HG03135 (cell line): ENCODE measurements around the gene RC3H2.

Experiments used
- ATAC-seq: cut with Tn5 transposase; IDR thresholded peaks from one replicate; pipeline ENCODE4 v1.9.1; 2021; ENCODE audit warnings: mild to moderate bottlenecking, moderate library complexity; ENCODE audit not compliant: unreplicated experiment

Gene RC3H2

DNA sequence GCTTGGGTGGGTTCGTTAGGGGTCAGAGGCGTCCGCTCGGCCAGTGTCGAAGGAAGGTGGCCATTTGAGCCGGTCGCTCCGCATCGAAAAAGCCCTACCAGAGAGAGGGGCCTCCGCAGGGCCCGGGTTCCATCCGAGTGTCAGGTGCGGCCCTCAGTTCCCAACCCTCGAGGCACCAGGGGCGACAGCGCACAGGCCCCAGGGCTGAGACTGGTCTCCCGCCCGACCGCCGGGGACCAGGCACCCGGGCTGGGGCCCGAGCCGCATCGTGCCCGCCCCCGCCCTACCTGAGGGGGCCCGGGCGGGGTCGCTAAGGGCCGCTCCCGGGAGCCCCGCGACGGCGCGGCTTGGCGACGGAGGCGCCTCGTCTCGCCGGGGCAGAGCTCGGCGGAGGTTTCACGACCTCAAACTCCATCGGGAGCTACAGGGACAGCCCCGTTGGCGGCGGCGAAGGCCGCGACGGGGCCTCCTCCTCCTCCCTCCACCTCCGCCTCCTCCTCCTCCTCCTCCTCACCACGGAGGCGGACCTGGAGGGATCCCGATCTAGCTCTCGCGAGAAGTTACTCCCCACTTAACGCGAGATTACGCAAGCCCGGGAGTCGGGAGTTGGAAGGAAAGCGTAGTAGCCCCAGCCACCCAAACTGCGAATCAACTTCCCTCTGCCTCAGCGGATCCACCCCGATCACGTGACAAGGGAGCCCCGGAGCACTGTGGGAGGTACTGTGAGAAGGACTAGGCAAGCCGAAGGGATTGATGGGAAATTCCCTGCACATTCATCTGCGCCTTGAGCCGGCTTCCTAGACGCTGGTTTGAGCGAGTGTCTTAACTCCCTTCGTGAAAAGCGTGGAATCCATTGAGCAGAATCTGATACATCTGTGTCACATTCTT lies at the start of gene RC3H2:
Gene RC3H2 (minus strand): TSS at position 537 of the 888 bp plus-strand sequence. CDS start 7,850 bp downstream, outside the sequence.
- peak; percentile 79 for ATAC-seq

- no peak for ATAC-seq
Observed at GRCh38 chr9:122954253-122954691, 49.1 kb upstream of the RC3H2 start.

GRCh38 chr9:122951056-122951455 lies 45.9 kb upstream of the RC3H2 start:
- no peak for ATAC-seq

- ATAC-seq, result no peak
Observed at GRCh38 chr9:122950263-122950662, 45.1 kb upstream of the RC3H2 start.

GRCh38 chr9:122949696-122950095 lies 44.5 kb upstream of the RC3H2 start:
- no peak for ATAC-seq

DNA sequence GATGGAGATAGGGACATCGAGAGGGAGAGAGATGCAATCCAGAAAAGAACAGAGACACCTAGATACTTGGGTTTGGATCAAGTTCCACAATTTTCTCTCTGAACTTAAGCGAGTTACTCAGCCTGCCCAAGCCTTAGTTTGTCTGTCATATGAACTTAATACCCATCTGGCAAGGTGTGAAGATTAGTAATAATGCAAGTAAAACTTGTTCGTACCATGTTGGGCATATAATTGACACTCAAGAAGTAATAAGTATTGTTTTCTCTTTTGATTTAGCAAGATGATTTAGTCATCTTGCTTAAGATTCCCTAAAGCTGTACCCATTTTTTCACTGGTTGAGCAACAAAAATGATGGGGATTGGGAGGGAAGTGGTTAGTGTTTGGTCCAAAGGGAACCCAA lies 43.2 kb upstream of the RC3H2 start:
- ATAC-seq, result no peak

- no peak for ATAC-seq
Observed at GRCh38 chr9:122946461-122947005, 41.4 kb upstream of the RC3H2 start.

DNA sequence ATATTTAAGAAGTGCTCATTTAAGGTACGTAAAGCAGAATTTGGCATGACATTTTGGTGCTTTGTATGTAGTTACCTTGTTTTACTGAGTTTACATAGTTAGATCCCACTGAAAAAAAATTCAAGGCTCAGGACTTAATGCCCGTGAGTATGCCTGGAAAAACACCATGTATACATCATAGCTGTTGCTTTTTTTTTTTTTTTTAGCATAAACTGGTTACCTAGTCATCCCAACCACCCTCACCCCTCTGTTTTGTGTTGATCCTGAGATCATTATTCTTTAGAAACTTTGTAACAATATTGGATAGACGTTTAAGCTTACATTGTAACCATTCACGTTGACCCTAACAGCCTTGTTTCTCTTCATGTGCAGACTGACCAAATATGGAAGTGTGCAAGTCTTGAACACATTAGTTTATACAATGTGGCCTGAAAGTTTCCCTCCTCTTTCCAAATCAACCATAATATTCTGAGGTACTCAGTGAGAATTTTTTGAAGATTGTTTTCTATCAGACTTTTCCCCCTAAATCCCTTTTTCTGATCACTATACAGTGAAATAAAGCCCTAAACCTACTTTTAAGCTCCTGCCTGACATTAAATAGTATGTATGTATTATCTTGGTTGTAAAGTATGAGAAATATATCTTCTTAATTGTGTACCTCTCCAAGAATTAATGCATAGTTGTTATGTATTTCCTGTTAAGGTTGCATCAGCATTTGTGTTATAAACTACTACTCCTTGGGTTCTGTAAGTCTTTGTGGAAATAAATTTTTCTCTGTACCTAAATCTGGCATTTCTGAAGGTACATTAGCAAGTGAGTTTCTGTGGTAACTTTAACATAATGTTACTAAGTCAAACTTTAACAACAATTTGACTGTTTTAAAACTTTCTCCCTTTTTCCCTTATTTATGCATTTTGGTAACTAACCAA lies 40.1 kb upstream of the RC3H2 start:
- ATAC-seq, result no peak

DNA sequence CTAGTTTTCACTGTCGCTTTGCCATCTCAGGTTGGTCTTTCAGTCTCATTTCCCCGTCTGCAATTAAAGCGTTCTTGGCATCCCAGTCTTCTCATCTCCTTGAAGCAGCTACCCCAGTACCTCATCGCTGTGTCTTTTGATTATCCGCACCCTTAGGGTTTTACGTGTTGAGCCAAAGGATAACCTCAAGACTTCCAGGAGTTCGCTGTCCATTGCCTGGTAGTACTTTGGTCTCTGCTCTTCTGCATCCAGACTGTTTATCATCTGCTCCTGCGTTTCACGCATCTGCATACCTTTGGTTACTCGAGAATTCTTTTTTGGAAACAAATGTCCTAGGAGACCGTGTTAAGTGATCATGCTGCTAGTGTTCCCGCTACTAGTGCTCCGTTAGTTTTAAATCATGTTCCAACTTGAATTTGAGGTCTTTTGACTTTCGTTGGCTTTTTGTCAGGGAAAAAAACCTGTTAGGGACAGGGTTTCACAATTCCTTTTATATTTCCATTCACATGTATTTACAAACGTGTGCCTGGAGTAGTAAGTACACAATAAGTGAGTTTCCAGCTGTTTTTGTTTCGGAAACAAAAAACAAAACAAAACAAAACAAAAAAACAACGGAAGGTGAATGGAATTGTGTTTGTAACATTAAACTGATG lies 36.5 kb upstream of the RC3H2 start:
- ATAC-seq, result no peak

GRCh38 chr9:122940749-122941581 lies 35.8 kb upstream of the RC3H2 start, which contains the start of gene RABGAP1:
TSS of gene RABGAP1 (plus strand) at chr9:122941020. CDS start at chr9:122957060, 16,040 bp downstream.
- peak; percentile 97 for ATAC-seq

GRCh38 chr9:122940454-122940748 lies 35.2 kb upstream of the RC3H2 start:
- no peak for ATAC-seq

- ATAC-seq, result no peak
Observed at GRCh38 chr9:122939601-122940000, 34.4 kb upstream of the RC3H2 start.

GRCh38 chr9:122936883-122937282 lies 31.7 kb upstream of the RC3H2 start:
- ATAC-seq, result no peak

- no peak for ATAC-seq
Observed at GRCh38 chr9:122936464-122936863, 31.3 kb upstream of the RC3H2 start.

- ATAC-seq, result peak; percentile 93
Observed at GRCh38 chr9:122931226-122932121, 26.3 kb upstream of the RC3H2 start, which contains the start of gene ZBTB26. TSS of gene ZBTB26 (minus strand) at chr9:122931512. CDS start at chr9:122919934, 11,578 bp downstream.

GRCh38 chr9:122930541-122931225 lies 25.5 kb upstream of the RC3H2 start:
- peak; percentile 24 for ATAC-seq

DNA sequence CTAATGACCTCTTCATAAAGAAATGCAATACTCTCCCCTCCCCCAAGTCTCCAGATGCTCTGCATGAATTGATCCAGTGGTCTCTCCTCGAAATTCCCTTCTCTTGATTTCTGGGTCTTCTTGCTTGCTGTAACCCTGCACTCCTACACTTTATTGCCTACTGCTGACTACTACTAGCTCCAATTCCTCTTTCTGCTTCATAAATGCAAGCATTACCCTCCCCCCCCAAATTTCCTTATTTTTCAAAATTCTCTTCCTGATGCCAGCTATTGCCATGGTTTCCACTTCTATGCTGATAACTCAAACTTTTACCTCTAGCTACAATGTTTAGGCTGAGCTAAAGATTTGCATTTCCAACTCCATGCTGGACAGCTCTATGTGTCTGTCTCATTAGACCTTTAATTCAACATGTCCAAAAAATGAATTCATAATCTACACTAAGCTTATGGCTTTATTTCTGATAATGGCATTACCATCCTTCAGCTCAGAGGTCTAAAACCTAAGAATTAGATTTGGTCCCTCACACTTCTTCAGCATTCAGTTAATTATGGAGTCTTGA lies 24.7 kb upstream of the RC3H2 start:
- ATAC-seq, result no peak

GRCh38 chr9:122923947-122924346 lies 18.8 kb upstream of the RC3H2 start:
- no peak for ATAC-seq
